Upper lobe of right lung (tissue), 1 donor: ENCODE measurements around the gene RNASE1. TPM values are rescaled to one million over a fixed set of nuclear protein-coding genes. Genes with fewer than 3 reads are reported as not detected.

Experiments
- ATAC-seq: fragments of 200-7000 bp; cut with Tn5 transposase; one replicate; pipeline ENCODE4 v1.9.1; 2020; ENCODE audit warnings: mild to moderate bottlenecking, moderate library complexity
- DNase-seq: peaks from one replicate; pipeline ENCODE4 v3.0.0-alpha.2; 2020
- H3K27ac ChIP-seq: fragments of 200-600 bp; one replicate; pipeline ENCODE4 v1.8.0; 2022
- H3K27me3 ChIP-seq: fragments of 200-600 bp; one replicate; pipeline ENCODE4 v1.8.0; 2022; ENCODE audit warnings: mild to moderate bottlenecking
- H3K36me3 ChIP-seq: fragments of 200-600 bp; one replicate; pipeline ENCODE4 v1.8.0; 2022
- H3K4me1 ChIP-seq: fragments of 200-600 bp; one replicate; pipeline ENCODE4 v1.8.0; 2022
- H3K4me3 ChIP-seq: fragments of 200-600 bp; one replicate; pipeline ENCODE4 v1.8.0; 2022; ENCODE audit warnings: mild to moderate bottlenecking
- H3K9me3 ChIP-seq: fragments of 200-600 bp; one replicate; pipeline ENCODE4 v1.8.0; 2022
- CTCF ChIP-seq: fragments of 200-600 bp; IDR thresholded peaks from one replicate; pipeline ENCODE4 v1.8.0; 2022; ENCODE audit warnings: antibody characterized with exemption
- intact Hi-C: fragments of 100-400 bp; cut with DNase I; formaldehyde crosslinking; loops from one replicate; pipeline ENCODE4 v1.11.0; 2022
- total RNA-seq: library from RNA; stranded (reverse); fragmentation: NEBNext Ultra II Directional; extraction: Animal tissue kit (Norgen Biotek cat#: 25700); gene quantifications from one replicate; pipeline ENCODE4 v1.2.1, GENCODE V29; 2021
- donor health status: DM: no; HTN: yes; CAD: no; lungs with severe emphysema.

Gene RNASE1
- total RNA-seq, 1 donor from 2014 or later = 888 TPM

GRCh38 chr14:20809917-20810316 is 7.3 kb upstream of the RNASE1 start:
- intact Hi-C loops = no loop called here
- ATAC-seq = no peak
- no peaks in the 10 kb centered on the region for H3K36me3 ChIP-seq
- TF ChIP-seq CTCF = no peak
- H3K9me3 ChIP-seq = no peaks in the 10 kb centered on the region
- H3K27me3 ChIP-seq = no peaks in the 10 kb centered on the region
- no peak for DNase-seq
- H3K4me1 ChIP-seq = no peaks in the 10 kb centered on the region
- H3K4me3 ChIP-seq = no peak overlapping the region
- no peak overlapping the region for H3K27ac ChIP-seq

GRCh38 chr14:20808162-20808483 is 5.5 kb upstream of the RNASE1 start:
- Histone ChIP-seq H3K27ac (no peak overlapping the region), H3K9me3 (no peaks in the 10 kb centered on the region), H3K4me1 (peaks cover 5% of the 10 kb centered on the region), H3K36me3 (no peaks in the 10 kb centered on the region), H3K27me3 (no peaks in the 10 kb centered on the region), H3K4me3 (no peak overlapping the region)
- intact Hi-C loops = no loop called here
- TF ChIP-seq CTCF = no peak
- DNase-seq (no peak), ATAC-seq (no peak)

GRCh38 chr14:20807304-20808161 is 4.9 kb upstream of the RNASE1 start:
- no peaks in the 10 kb centered on the region for H3K36me3 ChIP-seq
- H3K9me3 ChIP-seq = no peaks in the 10 kb centered on the region
- no peak for DNase-seq

GRCh38 chr14:20805485-20805884 is 2.8 kb upstream of the RNASE1 start:
- DNase-seq = no peak
- H3K27me3 ChIP-seq = no peaks in the 10 kb centered on the region
- intact Hi-C loops = no loop called here
- H3K4me3 ChIP-seq = no peak overlapping the region
- H3K27ac ChIP-seq = no peak overlapping the region
- ATAC-seq = no peak
- H3K36me3 ChIP-seq = no peaks in the 10 kb centered on the region
- peaks cover 7% of the 10 kb centered on the region for H3K4me1 ChIP-seq
- no peaks in the 10 kb centered on the region for H3K9me3 ChIP-seq
- no peak for TF ChIP-seq CTCF

More at GRCh38 chr14:20807304-20808161, 4.9 kb upstream of the RNASE1 start:
- peaks cover 7% of the 10 kb centered on the region for H3K4me1 ChIP-seq
- H3K27ac ChIP-seq = no peak overlapping the region
- no peak for ATAC-seq
- no peak overlapping the region for H3K4me3 ChIP-seq
- no peak for TF ChIP-seq CTCF
- intact Hi-C loops = no loop called here
- H3K27me3 ChIP-seq = no peaks in the 10 kb centered on the region

GRCh38 chr14:20803223-20803622 is 579 bp upstream of the RNASE1 start:
- intact Hi-C loops = no loop called here
- peak overlapping the region; percentile 60 for H3K4me3 ChIP-seq
- no peak for TF ChIP-seq CTCF
- no peaks in the 10 kb centered on the region for H3K9me3 ChIP-seq
- ATAC-seq (no peak), DNase-seq (no peak)
- H3K4me1 ChIP-seq = peaks cover 18% of the 10 kb centered on the region
- H3K27me3 ChIP-seq = no peaks in the 10 kb centered on the region
- H3K27ac ChIP-seq = peak overlapping the region; percentile 83
- no peaks in the 10 kb centered on the region for H3K36me3 ChIP-seq
